BE2C (cell line): Measurements from ENCODE around the gene ASS1.

Experiments
- DNase-seq: peaks from one replicate; pipeline ENCODE4 v3.0.0-alpha.2; 2020
- H3K27me3 ChIP-seq: fragments of 250-450 bp; sonication (Bioruptor Pico); 2 replicates; pipeline ENCODE4 v1.5.1; 2020; ENCODE audit warnings: mild to moderate bottlenecking
- H3K36me3 ChIP-seq: fragments of 250-450 bp; sonication (Bioruptor Pico); 2 replicates; pipeline ENCODE4 v1.5.1; 2020; ENCODE audit warnings: mild to moderate bottlenecking
- H3K4me1 ChIP-seq: fragments of 250-450 bp; sonication (Bioruptor Pico); 2 replicates; pipeline ENCODE4 v1.5.1; 2020
- H3K4me3 ChIP-seq: 2 replicates; pipeline ENCODE4 v1.5.1; 2011; ENCODE audit warnings: low read depth, low read length
- H3K9me3 ChIP-seq: fragments of 250-450 bp; sonication (Bioruptor Pico); 2 replicates; pipeline ENCODE4 v1.5.1; 2020
- CTCF ChIP-seq: IDR thresholded peaks from 2 replicates; pipeline ENCODE4 v1.5.1; 2012; ENCODE audit warnings: mild to moderate bottlenecking, low read depth, low read length

ASS1 gene

DNA sequence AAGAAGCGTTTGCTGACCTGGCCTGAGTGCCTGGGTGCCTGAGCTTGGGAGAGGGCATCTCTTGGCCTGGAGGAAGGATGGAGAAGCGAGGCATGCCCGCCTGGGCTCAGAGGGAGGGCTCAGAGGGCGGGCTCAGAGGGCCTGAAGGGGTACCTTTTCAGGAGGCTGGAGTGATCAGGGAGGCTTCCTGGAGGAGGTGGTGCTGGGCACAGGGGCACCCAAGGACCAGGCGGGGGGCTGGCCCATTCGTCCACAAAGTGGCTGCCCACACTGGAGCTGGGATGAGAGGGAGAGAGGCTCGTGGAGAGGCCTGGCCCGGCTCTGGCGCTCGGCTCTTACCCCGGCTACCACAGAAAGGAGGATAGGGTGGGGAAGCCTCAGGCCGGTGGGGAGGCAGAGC is 32.8 kb downstream of the ASS1 start:
- no peaks in the 10 kb centered on the region; the same call in 1 of the 2 replicates for H3K4me1 ChIP-seq
- no peaks in the 10 kb centered on the region for H3K27me3 ChIP-seq
- H3K36me3 ChIP-seq: peaks cover 10% of the 10 kb centered on the region
- no peak for DNase-seq
- no peak for TF ChIP-seq CTCF
- no peak overlapping the region for H3K4me3 ChIP-seq
- no peaks in the 10 kb centered on the region for H3K9me3 ChIP-seq

GRCh38 chr9:130478152-130478551 is 33.4 kb downstream of the ASS1 start:
- no peaks in the 10 kb centered on the region for H3K9me3 ChIP-seq

GRCh38 chr9:130478736-130479575 is 34.2 kb downstream of the ASS1 start:
- peaks cover 7% of the 10 kb centered on the region for H3K36me3 ChIP-seq
- H3K4me3 ChIP-seq: no peak overlapping the region
- no peaks in the 10 kb centered on the region for H3K27me3 ChIP-seq
- H3K9me3 ChIP-seq: no peaks in the 10 kb centered on the region
- DNase-seq: no peak
- no peak for TF ChIP-seq CTCF
- peaks cover 4% of the 10 kb centered on the region for H3K4me1 ChIP-seq

More at GRCh38 chr9:130478152-130478551, 33.4 kb downstream of the ASS1 start:
- no peak for DNase-seq
- no peaks in the 10 kb centered on the region; the same call in 1 of the 2 replicates for H3K4me1 ChIP-seq
- no peak for TF ChIP-seq CTCF
- no peak overlapping the region for H3K4me3 ChIP-seq
- H3K36me3 ChIP-seq: peaks cover 7% of the 10 kb centered on the region
- no peaks in the 10 kb centered on the region for H3K27me3 ChIP-seq

DNA sequence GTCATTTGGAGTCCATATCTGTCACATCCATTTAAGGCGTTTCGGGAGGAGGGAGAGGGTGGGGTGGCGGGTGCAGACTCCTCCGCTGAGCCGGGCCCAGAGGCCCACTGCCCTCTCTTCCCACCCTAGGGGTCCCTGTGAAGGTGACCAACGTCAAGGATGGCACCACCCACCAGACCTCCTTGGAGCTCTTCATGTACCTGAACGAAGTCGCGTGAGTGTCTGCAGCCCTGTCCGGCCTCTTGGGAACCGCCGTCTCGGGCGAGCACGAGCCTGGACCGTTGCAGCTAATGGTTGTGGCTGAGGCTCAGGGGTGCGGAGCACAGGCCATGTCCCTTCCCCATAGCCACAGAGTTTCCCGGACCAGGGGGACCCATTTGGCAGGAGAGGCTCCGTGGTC is 34.8 kb downstream of the ASS1 start:
- H3K4me1 ChIP-seq: peaks cover 4% of the 10 kb centered on the region
- H3K4me3 ChIP-seq: no peak overlapping the region

GRCh38 chr9:130480673-130481072 is 35.9 kb downstream of the ASS1 start:
- no peak for DNase-seq
- Histone ChIP-seq H3K9me3 (no peaks in the 10 kb centered on the region), H3K4me1 (peaks cover 4% of the 10 kb centered on the region), H3K4me3 (no peak overlapping the region), H3K27me3 (no peaks in the 10 kb centered on the region), H3K36me3 (peaks cover 15% of the 10 kb centered on the region)
- TF ChIP-seq CTCF: peak; percentile 30

More for the DNA sequence above, 34.8 kb downstream of the ASS1 start:
- DNase-seq: no peak
- Histone ChIP-seq H3K36me3 (peaks cover 7% of the 10 kb centered on the region), H3K9me3 (no peaks in the 10 kb centered on the region), H3K27me3 (no peaks in the 10 kb centered on the region)
- no peak for TF ChIP-seq CTCF

GRCh38 chr9:130482463-130482862 is 37.7 kb downstream of the ASS1 start:
- H3K4me3 ChIP-seq: no peak overlapping the region
- no peaks in the 10 kb centered on the region for H3K27me3 ChIP-seq
- DNase-seq: no peak
- TF ChIP-seq CTCF: no peak
- H3K9me3 ChIP-seq: no peaks in the 10 kb centered on the region
- peaks cover 4% of the 10 kb centered on the region for H3K4me1 ChIP-seq
- peaks cover 15% of the 10 kb centered on the region for H3K36me3 ChIP-seq
